T-helper 22 cell (primary cell): ENCODE data around the gene CTAGE1.
"Not testable (repeated sequence)": the region's sequence is repeated elsewhere in the genome, so short reads cannot be mapped to it uniquely, and the experiment has no call there.

Source experiments
- DNase-seq: peaks from one replicate; pipeline ENCODE4 v3.0.0-alpha.2; 2020; ENCODE audit warnings: low read depth

The CTAGE1 gene

GRCh38 chr18:22434973-22435608, 17.4 kb upstream of the CTAGE1 start:
- no peak for DNase-seq

- no peak for DNase-seq
These were observed 16.2 kb upstream of the CTAGE1 start for GRCh38 chr18:22433956-22434355.

DNA sequence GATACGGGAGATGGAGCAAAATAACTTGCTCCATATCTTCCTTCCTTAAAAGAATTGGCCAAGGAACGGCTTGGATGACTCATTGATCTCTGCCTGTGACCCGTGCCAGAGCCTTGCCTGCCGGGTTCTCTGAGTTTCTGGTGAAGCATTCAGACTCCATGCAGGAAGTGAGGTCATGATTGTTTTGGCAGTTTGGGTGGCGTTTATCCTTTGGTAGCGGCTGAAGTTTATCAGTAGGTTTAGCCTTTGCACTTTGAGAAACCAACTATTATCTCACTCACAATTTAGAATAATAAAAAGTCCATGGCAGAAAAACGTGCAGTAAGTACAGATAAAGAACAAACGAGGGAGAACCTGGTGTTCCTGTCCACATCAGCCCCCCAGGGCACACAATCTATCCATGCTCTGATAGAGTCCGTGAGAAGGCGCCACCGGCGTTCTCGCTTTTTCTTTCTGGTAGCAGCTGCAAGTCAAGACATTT, 15.0 kb upstream of the CTAGE1 start:
- no peak for DNase-seq

- DNase-seq: no peak
These were observed 11.8 kb upstream of the CTAGE1 start for GRCh38 chr18:22429564-22429963.

GRCh38 chr18:22428672-22429071, 11.0 kb upstream of the CTAGE1 start:
- no peak for DNase-seq

GRCh38 chr18:22427822-22428549, 10.3 kb upstream of the CTAGE1 start:
- no peak for DNase-seq

- no peak for DNase-seq
These were observed 6.8 kb upstream of the CTAGE1 start for GRCh38 chr18:22424565-22424963.

DNA sequence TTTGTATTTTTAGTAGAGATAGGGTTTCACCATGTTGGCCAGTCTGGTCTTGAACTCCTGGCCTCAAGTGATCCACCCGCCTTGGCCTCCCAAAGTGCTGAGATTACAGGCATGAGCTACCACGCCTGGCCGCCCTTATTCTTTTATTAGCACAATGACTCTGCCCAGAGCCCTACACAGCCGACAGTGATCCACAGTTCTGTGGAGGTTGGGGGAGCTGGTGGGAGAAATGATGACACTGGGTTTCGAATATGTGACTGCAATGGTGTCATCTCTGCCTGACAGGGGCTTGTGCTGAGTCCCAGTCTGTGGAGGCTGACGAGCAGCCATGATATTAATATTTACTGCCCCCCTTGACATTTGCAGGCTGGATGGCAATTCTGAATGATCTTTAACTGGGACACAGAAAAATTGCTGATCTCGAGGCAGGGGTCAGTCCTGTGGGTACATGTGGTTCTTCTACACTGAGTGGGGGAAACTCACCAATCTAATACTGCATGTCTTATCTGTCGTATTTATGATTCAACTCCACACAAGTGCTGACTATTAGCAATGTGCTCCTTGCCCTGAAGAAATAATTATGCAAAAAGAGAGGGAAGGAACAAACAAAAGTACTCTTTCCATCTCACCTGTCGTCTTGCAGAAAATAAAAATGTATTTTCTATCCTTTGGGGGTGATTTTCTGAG, 6.3 kb upstream of the CTAGE1 start:
- no peak for DNase-seq

DNA sequence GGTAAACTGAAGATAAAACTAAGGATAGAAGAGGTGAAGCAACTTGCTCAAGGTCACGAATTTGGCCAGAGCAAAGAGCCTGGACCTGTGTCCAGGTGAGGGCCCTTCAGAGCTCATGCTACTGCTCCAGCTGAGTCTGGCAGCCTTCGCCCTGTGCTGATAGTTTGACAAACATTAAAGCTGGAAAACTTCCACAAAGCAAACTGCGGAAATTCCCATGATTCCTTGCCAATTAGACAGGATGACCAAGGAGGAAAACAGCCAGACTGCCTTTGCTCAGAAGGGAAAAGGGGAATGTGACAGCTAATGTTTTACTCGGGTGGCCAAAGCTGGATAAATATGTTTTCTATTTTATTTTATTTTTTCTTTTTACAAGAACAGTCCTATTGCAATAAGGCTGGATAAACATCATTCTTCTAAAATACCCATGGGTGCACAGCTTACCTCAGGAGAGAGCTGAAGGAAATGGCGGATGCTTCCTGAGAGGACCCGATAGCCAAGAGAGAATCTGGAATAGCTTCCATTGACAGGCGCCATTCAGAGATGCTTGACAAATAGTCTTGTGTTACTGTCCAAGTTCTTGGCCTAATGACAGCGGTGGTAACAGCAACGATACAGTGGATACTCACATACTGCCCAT, 5.3 kb upstream of the CTAGE1 start:
- no peak for DNase-seq

GRCh38 chr18:22420652-22421051, 2.9 kb upstream of the CTAGE1 start:
- DNase-seq: no peak

DNA sequence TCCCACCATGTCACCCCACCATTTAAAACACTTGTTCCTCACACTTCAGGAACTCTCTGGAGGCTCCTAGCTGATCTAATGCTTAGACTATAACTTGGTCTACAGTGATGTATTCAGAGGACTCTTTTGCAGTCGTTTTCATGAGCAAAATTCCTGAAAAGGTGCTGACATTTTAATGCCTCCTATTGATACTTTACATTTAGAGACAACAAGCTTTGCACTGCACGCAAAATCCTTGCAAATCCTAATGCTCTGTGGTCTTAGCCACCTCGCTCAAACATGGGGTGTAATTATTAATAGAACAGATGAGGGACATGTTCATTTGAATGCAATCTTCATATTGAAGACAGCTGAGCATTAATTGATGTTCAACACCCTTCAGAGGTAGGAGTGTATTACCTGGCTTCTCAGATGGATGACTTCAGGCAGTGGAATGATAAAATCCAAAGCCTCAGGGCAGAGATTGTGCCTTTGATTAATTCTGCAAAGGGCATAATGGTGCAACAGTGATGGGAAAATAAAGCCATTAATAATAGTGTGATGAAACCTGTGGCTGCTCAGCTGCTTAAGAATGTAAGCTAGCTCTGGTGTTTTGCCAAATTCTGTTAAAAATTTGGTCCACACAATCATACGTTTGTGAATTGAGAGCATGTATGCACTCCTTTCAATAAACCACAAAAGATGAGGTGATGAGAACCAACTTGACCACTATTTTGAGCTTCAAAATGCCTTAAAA, 5.4 kb downstream of the CTAGE1 start:
- no peak for DNase-seq

DNA sequence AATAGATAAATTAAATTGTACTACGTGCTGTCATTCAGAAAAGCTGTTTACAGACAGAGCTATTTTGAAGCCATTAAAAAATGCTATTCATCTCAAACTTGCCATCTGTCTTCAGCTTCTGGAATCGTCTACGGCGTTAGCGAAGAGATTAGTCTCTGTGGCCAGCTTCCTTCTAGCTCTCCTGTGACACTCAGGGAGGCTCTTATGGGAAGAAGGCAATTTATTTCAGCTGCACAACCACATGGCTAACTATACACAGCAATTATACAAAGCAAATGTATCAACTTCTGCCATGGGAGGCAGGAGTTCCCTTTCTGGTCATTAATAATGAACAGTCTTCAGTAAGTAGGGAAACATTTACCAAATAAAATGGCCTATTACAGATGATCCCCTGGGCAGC, 6.3 kb downstream of the CTAGE1 start:
- no peak for DNase-seq

- no peak for DNase-seq
These were observed 7.6 kb downstream of the CTAGE1 start for GRCh38 chr18:22410126-22410525.

GRCh38 chr18:22409445-22409844, 8.3 kb downstream of the CTAGE1 start:
- no peak for DNase-seq

DNA sequence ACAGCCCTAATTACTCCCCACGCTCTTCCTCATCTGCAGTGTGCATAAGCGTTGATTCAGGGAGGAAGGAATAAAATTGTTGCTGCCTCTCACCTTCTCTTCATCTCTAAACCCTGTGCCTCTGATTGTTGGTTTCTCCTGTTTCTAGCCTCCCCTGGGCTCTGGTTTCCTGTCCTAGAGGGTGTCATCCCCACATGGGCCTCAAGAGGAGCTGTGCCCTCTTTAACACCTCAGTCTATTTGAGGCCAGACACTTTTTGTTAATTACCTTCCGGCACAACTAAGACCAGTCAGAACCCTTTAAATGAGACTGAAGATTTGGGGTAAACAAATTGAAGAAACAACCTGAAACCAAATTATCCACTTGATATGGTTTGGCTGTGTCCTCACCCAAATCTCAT, 9.7 kb downstream of the CTAGE1 start:
- no peak for DNase-seq

DNA sequence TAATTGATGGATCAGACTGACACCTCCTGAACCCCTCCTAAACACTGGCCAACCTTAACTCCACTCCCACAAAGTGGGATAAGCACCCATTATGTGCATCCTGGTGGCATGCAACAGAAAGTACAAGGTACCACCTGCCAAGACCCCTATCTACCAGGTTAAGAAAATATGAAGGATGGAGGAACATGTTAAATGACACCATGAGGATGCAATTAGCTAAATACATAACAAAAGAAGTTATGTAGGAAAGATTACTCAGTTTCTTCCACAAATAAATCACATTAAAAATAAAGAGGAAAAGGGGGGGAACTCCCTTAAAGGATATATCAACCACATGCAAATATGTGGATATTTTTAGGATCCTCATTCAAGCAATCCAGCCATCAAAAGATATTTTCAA, 12.6 kb downstream of the CTAGE1 start:
- DNase-seq: no peak

DNA sequence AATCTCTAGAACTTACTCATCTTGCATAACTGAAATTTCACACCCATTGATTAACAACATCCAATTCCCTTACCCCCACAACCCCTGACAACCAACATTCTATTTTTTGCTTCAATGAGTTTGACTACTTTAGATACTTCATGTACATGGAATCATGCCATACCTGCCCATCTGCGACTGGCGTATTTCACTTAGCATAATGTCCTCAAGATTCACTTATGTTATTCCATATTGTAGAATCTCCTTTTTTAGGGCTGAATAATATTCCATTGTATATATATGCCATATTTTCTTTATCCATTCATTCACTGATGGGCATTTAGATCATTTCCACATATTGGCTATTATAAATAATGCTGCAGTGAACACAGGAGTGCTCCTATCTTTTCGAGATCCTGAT, 13.8 kb downstream of the CTAGE1 start:
- no peak for DNase-seq

- no peak for DNase-seq
These were observed 17.8 kb downstream of the CTAGE1 start for GRCh38 chr18:22399949-22400348.

DNA sequence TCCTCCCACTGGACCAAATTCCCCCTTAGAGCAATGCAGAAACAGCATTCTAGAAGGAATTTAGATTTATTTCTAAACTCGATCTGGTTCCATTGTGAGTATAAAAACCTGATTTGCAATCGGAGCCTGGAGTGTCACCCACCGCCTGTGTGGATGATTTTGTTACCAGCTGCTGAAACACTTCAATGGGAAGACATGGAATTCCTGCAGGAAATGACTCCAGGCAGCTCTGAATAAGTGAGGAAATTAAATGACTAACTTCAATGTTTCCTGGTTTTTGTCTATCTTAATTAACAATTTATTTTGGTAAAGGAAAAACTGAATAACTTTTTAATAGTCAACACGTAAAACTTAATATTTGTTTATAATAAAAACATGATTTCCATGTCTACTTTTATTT, 19.3 kb downstream of the CTAGE1 start:
- DNase-seq: no peak

DNA sequence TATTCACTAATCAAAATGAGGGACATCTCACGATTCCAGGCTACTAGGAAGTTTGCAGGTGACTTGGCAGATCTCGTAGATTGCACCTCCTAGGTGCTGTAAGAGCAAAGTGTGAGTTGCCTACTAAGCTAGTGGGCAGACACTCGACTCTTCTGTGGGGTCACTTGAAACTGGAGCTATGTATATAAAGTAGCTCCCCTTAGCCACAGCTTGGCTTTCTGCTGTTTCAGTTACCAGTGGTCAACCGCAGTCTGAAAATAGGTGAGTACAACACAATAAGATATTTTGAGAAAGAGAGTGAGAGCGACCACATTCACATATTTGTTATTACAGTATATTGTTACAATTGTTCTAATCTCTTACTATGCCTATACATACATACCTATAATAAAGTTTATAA, 23.3 kb downstream of the CTAGE1 start:
- DNase-seq: no peak

DNA sequence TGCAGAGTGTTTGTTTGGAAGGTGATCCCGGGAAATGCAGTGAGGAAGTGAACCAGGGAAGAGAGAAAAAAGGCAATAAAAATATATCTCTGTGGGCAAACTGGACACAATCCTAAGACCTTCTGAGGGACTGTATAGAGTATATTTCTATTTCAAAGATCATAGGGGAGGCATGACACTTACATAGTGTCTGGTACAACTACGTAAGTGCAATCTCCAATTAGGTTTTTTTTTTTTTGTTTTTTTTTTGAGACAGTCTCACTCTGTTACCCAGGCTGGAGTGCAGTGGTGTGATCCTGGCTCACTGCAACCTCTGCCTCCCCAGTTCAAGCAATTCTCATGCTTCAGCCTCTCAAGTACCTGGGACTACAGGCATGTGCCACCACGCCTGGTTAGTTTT, 24.6 kb downstream of the CTAGE1 start:
- not testable (repeated sequence) for DNase-seq
